WERI-Rb-1 (cell line): ENCODE data around the gene PTGR1.
"Not testable (repeated sequence)": the region's sequence is repeated elsewhere in the genome, so short reads cannot be mapped to it uniquely, and the experiment has no call there.

ENCODE experiments used
- DNase-seq: peaks from one replicate; pipeline ENCODE4 v3.0.0-alpha.2; 2020
- H3K27ac ChIP-seq: fragments of 250-450 bp; sonication (Bioruptor Pico); 2 replicates; pipeline ENCODE4 v1.5.1; 2020; ENCODE audit warnings: mild to moderate bottlenecking, moderate library complexity
- H3K27me3 ChIP-seq: fragments of 250-450 bp; sonication (Bioruptor Pico); 2 replicates; pipeline ENCODE4 v1.5.1; 2021; ENCODE audit warnings: mild to moderate bottlenecking, low read depth, moderate library complexity; ENCODE audit not compliant: insufficient read depth, severe bottlenecking
- H3K36me3 ChIP-seq: fragments of 250-450 bp; sonication (Bioruptor Pico); 2 replicates; pipeline ENCODE4 v1.5.1; 2020; ENCODE audit warnings: mild to moderate bottlenecking, moderate library complexity
- H3K4me3 ChIP-seq: 2 replicates; pipeline ENCODE4 v1.5.1; 2011; ENCODE audit warnings: low read depth, mild to moderate bottlenecking, control low read depth, low read length
- H3K9me3 ChIP-seq: fragments of 250-450 bp; sonication (Bioruptor Pico); 2 replicates; pipeline ENCODE4 v1.5.1; 2021; ENCODE audit warnings: mild to moderate bottlenecking, moderate library complexity; ENCODE audit not compliant: severe bottlenecking
- CTCF ChIP-seq: IDR thresholded peaks from 2 replicates; pipeline ENCODE4 v1.5.1; 2011; ENCODE audit warnings: low read depth, mild to moderate bottlenecking, control low read depth, inconsistent platforms, low read length

PTGR1 gene

GRCh38 chr9:111559000-111559610 is 40.3 kb downstream of the PTGR1 start:
- DNase-seq: no peak
- H3K9me3 ChIP-seq: peaks cover 3% of the 10 kb centered on the region
- no peak overlapping the region for H3K4me3 ChIP-seq
- no peaks in the 10 kb centered on the region for H3K27me3 ChIP-seq
- no peak for TF ChIP-seq CTCF
- no peak overlapping the region for H3K27ac ChIP-seq
- H3K36me3 ChIP-seq: peaks cover 25% of the 10 kb centered on the region

- H3K4me3 ChIP-seq, H3K27ac ChIP-seq, DNase-seq, H3K9me3 ChIP-seq, H3K27me3 ChIP-seq: not testable (repeated sequence)
- H3K36me3 ChIP-seq: peaks cover 24% of the 10 kb centered on the region
These were observed 44.0 kb downstream of the PTGR1 start for GRCh38 chr9:111555425-111555824.

- Histone ChIP-seq H3K27me3 (no peaks in the 10 kb centered on the region), H3K4me3 (no peak overlapping the region), H3K27ac (no peak overlapping the region), H3K36me3 (peaks cover 35% of the 10 kb centered on the region), H3K9me3 (peaks cover 28% of the 10 kb centered on the region)
- TF ChIP-seq CTCF: no peak
- DNase-seq: no peak
These were observed 50.8 kb downstream of the PTGR1 start for GRCh38 chr9:111548623-111549022.

- Histone ChIP-seq H3K27ac (no peak overlapping the region), H3K36me3 (peaks cover 65% of the 10 kb centered on the region)
- no peak for TF ChIP-seq CTCF
These were observed 56.8 kb downstream of the PTGR1 start for GRCh38 chr9:111542497-111543254.

GRCh38 chr9:111533099-111533790 is 66.2 kb downstream of the PTGR1 start:
- no peak overlapping the region for H3K27ac ChIP-seq
- H3K9me3 ChIP-seq: peaks cover 28% of the 10 kb centered on the region
- H3K4me3 ChIP-seq: no peak overlapping the region
- no peaks in the 10 kb centered on the region for H3K27me3 ChIP-seq
- TF ChIP-seq CTCF: no peak
- H3K36me3 ChIP-seq: peaks cover 72% of the 10 kb centered on the region
- DNase-seq: no peak

More at GRCh38 chr9:111542497-111543254, 56.8 kb downstream of the PTGR1 start:
- DNase-seq: no peak
- Histone ChIP-seq H3K27me3 (no peaks in the 10 kb centered on the region), H3K9me3 (peaks cover 60% of the 10 kb centered on the region), H3K4me3 (no peak overlapping the region)

- Histone ChIP-seq H3K4me3 (no peak overlapping the region), H3K27me3 (no peaks in the 10 kb centered on the region), H3K36me3 (peaks cover 69% of the 10 kb centered on the region), H3K27ac (no peak overlapping the region), H3K9me3 (peaks cover 17% of the 10 kb centered on the region)
- no peak for DNase-seq
- no peak for TF ChIP-seq CTCF
These were observed 67.7 kb downstream of the PTGR1 start for GRCh38 chr9:111531716-111532115.
